Thyroid gland (tissue), 4 donors: ENCODE results near the gene F11R. TPM values are rescaled to one million over a fixed set of nuclear protein-coding genes. Genes with fewer than 3 reads are reported as not detected.

ENCODE experiments used
- DNase-seq, 2 donors: peaks; one replicate each; pipeline ENCODE4 v3.0.0-alpha.2; 2019
- H3K27ac ChIP-seq, 3 donors: fragments of 200-600 bp; sonication (generic); 1 replicate in 2 of 3; 2 replicates in 1 of 3; pipeline ENCODE4 v1.5.1; 2016 to 2019; ENCODE audit warnings: mild to moderate bottlenecking in 1 of 3, moderate library complexity in 1 of 3
- H3K27me3 ChIP-seq: fragments of 200-600 bp; sonication (generic); one replicate; pipeline ENCODE4 v1.5.1; 2019
- H3K36me3 ChIP-seq, 2 donors: fragments of 200-600 bp; sonication (generic); one replicate each; pipeline ENCODE4 v1.5.1; 2016 to 2019
- H3K4me1 ChIP-seq, 2 donors: fragments of 200-600 bp; sonication (generic); one replicate each; pipeline ENCODE4 v1.5.1; 2017 to 2019
- H3K4me3 ChIP-seq, 3 donors: fragments of 200-600 bp; sonication (generic); replicated peaks in 1 of 3; 1 replicate in 2 of 3; 2 replicates in 1 of 3; pipeline ENCODE4 v1.5.1; 2016; ENCODE audit warnings: mild to moderate bottlenecking in 1 of 3
- H3K9me3 ChIP-seq: fragments of 200-600 bp; sonication (generic); one replicate; pipeline ENCODE4 v1.5.1; 2017
- POLR2A ChIP-seq, 2 donors: fragments of 450-650 bp; IDR thresholded peaks; one replicate each; pipeline ENCODE4 v1.6.1; 2017; ENCODE audit warnings: antibody characterized with exemption in 2 of 2, mild to moderate bottlenecking in 2 of 2, moderate library complexity in 1 of 2
- WGBS, 2 donors: methylation state at CpG; one replicate each; pipeline ENCODE4 v1.1.5; 2017; 5-methylcytosine and 5-hydroxymethylcytosine counted together
- intact Hi-C: fragments of 100-400 bp; cut with DNase I; formaldehyde crosslinking; loops from one replicate; pipeline ENCODE4 v1.15.1; 2023
- total RNA-seq, 4 donors: library from RNA; depleted of rRNA; stranded (reverse); fragments of >200 nt; gene quantifications; one replicate each; pipeline ENCODE4 v1.2.3, GENCODE V29; 2016
- TF ChIP-seq, protein P1 (sequence below), 6 experiments: fragments of 200-600 bp in 3 of 6; fragments of 450-650 bp in 3 of 6; sonication (generic) in 3 of 6; IDR thresholded peaks; one replicate each; pipeline ENCODE4 v1.5.1; 2016 to 2019; ENCODE audit warnings: antibody characterized with exemption in 6 of 6, mild to moderate bottlenecking in 2 of 6, inconsistent platforms in 1 of 6, moderate library complexity in 1 of 6

The F11R gene
- 100 to 1,000 TPM in 2 of 4 donors, 10 to 100 TPM in 2; 80.8 to 122 (median 98.3) TPM for total RNA-seq

DNA sequence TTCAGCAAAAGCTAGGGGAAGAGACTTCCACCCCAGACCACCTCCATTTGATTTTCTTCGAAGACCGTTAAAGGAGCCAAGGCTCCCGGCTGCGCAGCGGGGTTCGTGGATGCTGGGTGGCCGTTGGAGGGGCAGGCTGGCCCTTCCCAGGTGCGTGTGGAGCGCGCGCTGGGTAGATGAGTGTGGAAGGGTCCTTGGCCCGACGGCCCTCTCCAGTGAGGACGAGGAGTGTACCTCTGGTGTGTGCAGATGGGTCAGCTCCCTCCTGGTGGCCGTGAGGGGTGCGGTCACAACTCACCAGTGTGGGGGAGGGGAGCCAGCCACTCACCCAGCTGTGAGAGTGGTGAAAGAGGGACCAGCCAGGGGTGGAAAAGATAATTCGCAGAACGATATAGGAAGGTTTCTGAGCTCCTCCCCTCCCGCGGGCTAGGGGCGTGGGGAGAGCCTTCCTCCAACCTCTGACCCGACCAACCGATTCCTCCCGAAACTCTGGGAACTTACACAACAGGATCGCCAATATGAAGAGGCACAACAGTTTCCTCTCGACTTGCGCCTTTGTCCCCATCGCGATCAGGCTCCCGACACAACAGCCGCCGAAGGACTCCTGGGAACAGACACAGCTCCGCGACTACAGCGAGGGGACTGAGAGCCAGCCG is at the start of gene F11R:
Gene F11R, minus strand, starts transcription at position 644 of the 656 bp plus-strand sequence. Its CDS starts 79 bp downstream, at position 565.
- DNase-seq, result peak; percentile 68 to 71
- Histone ChIP-seq H3K27me3 (no peaks in the 10 kb centered on the region), H3K9me3 (no peaks in the 10 kb centered on the region), H3K27ac (peak within 1 kb of the TSS; percentile 71 to 91 (median 82)), H3K4me3 (peak within 1 kb of the TSS; percentile 28 to 88 (median 75)), H3K36me3 (no peaks in the 10 kb centered on the region), H3K4me1 (peaks cover 36 to 39% of the 10 kb centered on the region in 2 donors)
- intact Hi-C loops, result no loop called here
- WGBS, 2 donors, result 0 to 2% methylated on average over 16 to 23 of the region's 36 CpGs
- TF ChIP-seq, protein P1, sequence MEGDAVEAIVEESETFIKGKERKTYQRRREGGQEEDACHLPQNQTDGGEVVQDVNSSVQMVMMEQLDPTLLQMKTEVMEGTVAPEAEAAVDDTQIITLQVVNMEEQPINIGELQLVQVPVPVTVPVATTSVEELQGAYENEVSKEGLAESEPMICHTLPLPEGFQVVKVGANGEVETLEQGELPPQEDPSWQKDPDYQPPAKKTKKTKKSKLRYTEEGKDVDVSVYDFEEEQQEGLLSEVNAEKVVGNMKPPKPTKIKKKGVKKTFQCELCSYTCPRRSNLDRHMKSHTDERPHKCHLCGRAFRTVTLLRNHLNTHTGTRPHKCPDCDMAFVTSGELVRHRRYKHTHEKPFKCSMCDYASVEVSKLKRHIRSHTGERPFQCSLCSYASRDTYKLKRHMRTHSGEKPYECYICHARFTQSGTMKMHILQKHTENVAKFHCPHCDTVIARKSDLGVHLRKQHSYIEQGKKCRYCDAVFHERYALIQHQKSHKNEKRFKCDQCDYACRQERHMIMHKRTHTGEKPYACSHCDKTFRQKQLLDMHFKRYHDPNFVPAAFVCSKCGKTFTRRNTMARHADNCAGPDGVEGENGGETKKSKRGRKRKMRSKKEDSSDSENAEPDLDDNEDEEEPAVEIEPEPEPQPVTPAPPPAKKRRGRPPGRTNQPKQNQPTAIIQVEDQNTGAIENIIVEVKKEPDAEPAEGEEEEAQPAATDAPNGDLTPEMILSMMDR (IDR thresholded peaks at IDR 0.05), result peak in 3 of 6 experiments; percentile 37 to 50 (median 47)
- TF ChIP-seq POLR2A (IDR thresholded peaks at IDR 0.05), result peak; percentile 46 to 78

DNA sequence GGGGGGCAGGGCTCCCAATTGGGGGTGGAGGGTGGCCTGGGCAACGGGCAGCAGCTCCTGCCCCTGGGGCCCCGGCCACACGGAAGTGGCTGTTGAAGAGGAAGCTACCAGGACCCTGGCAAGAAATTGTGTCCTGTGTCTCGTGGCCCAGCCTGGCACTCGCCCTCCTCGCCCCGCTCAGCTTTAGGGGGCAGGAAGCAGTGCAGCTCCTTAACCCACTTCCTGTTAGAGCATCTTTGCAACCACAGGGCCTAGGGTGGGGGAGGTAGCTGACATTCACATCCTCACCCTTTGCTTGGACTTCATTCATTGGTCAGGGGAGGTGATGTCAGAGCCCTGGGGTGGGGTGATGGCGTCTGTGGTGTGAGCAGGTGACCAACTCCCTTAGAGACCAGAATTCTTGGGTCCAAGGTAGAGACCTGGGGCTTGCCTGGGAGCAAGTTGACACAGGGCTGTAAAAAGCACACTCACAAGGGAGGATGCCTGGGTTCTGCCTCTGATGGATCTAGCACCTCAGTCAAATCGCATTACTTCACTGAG is 48.8 kb upstream of the F11R start, which contains the start of gene ARHGAP30:
Gene ARHGAP30, minus strand, starts transcription at position 161 of the 540 bp plus-strand sequence. CDS start 267 bp downstream, outside the sequence.
- H3K27ac ChIP-seq, result peak within 1 kb of the TSS in 1 of 3 donors; percentile 24
- intact Hi-C loops, result no loop called here
- DNase-seq, result peak; percentile 17 to 21

DNA sequence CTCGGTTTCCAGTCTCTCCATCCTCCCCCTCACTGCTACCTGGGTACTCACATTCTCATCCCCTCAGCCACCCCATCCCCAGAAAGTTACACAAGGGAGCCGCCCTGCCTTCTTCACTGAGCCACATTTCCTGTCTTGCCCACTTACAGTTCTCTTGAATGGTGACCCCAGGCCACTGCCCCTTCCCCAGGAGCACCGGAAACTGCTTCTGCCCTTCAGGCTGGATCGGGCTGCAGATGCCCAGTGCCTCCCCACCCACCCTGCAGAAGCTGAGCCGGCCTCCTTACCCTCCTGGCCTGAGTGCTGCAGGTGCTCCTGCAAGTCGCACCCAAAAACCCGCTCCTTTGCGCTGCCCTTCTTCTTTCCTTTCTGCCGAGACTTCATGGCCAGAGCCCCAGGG is 48.3 kb upstream of the F11R start:
- no peak for DNase-seq
- no peaks in the 10 kb centered on the region for H3K9me3 ChIP-seq
- H3K36me3 ChIP-seq, result no peaks in the 10 kb centered on the region
- H3K27ac ChIP-seq, result peak overlapping the region in 1 of 3 donors; percentile 24
- TF ChIP-seq, protein P1 (IDR thresholded peaks at IDR 0.05), result no peak
- no peak for TF ChIP-seq POLR2A (IDR thresholded peaks at IDR 0.05)
- no peak overlapping the region for H3K4me3 ChIP-seq
- no peaks in the 10 kb centered on the region for H3K4me1 ChIP-seq
- H3K27me3 ChIP-seq, result no peaks in the 10 kb centered on the region
- WGBS, 2 donors, result 71 to 81% methylated on average over 8 to 9 of the region's 9 CpGs
- intact Hi-C loops, result no loop called here

More for the DNA sequence above, 48.8 kb upstream of the F11R start, which contains the start of gene ARHGAP30:
- Histone ChIP-seq H3K36me3 (no peaks in the 10 kb centered on the region), H3K9me3 (no peaks in the 10 kb centered on the region), H3K4me1 (no peaks in the 10 kb centered on the region), H3K4me3 (no peak within 1 kb of the TSS), H3K27me3 (no peaks in the 10 kb centered on the region)
- no peak for TF ChIP-seq POLR2A (IDR thresholded peaks at IDR 0.05)
- TF ChIP-seq, protein P1 (IDR thresholded peaks at IDR 0.05), result no peak
- 60 to 87% methylated on average over 7 to 9 of the region's 9 CpGs for WGBS, 2 donors

DNA sequence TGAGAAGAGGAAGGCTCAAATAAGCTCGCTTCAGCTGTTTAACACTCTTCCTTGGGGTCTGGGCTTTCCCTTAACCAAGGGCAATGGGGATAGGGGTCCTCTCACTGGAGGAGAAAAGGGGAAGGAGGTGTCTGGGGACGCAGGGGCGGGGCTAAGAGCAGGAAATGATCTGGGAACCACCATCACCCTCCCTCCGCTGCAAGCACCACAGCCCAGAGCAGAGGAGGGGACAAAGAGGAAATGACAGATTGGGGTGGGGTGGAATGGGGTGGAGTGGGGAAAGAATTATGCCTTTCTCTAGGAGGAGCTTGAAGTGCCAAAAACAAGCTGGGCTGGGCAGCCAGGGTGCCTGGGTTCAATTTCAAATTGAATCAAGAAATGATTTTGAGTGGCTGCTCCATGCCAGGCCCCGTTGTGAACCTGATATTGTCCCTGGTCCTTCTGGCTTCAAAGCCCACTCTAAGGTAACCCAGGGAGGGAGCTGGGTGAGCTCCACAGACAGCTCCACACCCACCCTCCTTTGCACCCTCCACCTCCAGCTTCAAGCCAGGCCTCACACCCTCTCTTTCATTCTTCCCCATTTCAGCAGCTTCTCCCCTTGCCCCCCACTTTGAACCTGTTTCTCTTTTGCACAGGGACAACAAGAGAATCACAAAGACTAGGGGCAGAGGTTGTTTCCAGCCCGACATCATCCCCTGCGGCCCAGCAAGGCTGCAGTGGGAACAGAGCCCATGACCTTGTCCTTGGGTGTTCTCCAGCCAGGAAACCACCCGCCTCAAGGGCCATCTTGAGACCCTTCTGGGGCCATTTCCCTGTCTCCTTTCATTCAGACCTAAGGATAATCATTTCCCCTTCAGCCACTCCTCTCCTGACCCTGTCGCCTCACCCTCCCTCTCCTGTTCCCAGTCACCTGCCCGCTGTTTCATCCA is 47.6 kb upstream of the F11R start:
- intact Hi-C loops, result no loop called here
- no peak overlapping the region for H3K4me3 ChIP-seq
- no peaks in the 10 kb centered on the region for H3K27me3 ChIP-seq
- H3K27ac ChIP-seq, result peak overlapping the region in 1 of 3 donors; percentile 24
- no peak for TF ChIP-seq POLR2A (IDR thresholded peaks at IDR 0.05)
- TF ChIP-seq, protein P1 (IDR thresholded peaks at IDR 0.05), result no peak
- DNase-seq, result peak; percentile 11 to 21
- no peaks in the 10 kb centered on the region for H3K4me1 ChIP-seq
- H3K36me3 ChIP-seq, result no peaks in the 10 kb centered on the region
- WGBS, 2 donors, result 58 to 77% methylated on average over 10 of the region's 10 CpGs
- H3K9me3 ChIP-seq, result no peaks in the 10 kb centered on the region
